WTC11 (cell line): ENCODE data around the gene TMEM258. TPM values are rescaled to one million over a fixed set of nuclear protein-coding genes. Genes with fewer than 3 reads are reported as not detected.
A peak's percentile ranks its signal among the peaks of the same experiment; 100 is the strongest.

Experiments used
- ATAC-seq: fragments of 200-7000 bp; cut with Tn5 transposase; 2 replicates; pipeline ENCODE4 v1.10.0; 2021; ENCODE audit warnings: mild to moderate bottlenecking, moderate library complexity
- Bru-seq: library from RNA; stranded (reverse); fragments of 400-500 nt; gene quantifications from one replicate; lab custom pipeline; 2021; lab: Mats Ljungman, UMichigan
- CTCF ChIA-PET: fragments of 300-600 bp; sonication (Branson Sonifier 250); formaldehyde crosslinking; loops from one replicate; lab custom pipeline; 2021; ENCODE audit warnings: antibody characterized with exemption; lab: Charles Lee
- POLR2A ChIA-PET: fragments of 350-600 bp; sonication (Branson Sonifier 250); formaldehyde crosslinking; loops from one replicate; lab custom pipeline; 2021; ENCODE audit warnings: antibody characterized with exemption; lab: Charles Lee
- DNase-seq: peaks from one replicate; pipeline ENCODE4 v3.0.0; 2021; ENCODE audit warnings: low spot score
- H3K27ac Mint-ChIP-seq: 2 replicates; pipeline ENCODE4 v1.8.0; 2021; ENCODE audit warnings: mixed read lengths
- H3K27me3 Mint-ChIP-seq: 2 replicates; pipeline ENCODE4 v1.8.0; 2021; ENCODE audit warnings: low read depth, mild to moderate bottlenecking, moderate library complexity, mixed read lengths
- H3K36me3 Mint-ChIP-seq: 2 replicates; pipeline ENCODE4 v1.8.0; 2021; ENCODE audit warnings: mixed read lengths
- H3K4me1 Mint-ChIP-seq: 2 replicates; pipeline ENCODE4 v1.8.0; 2022; ENCODE audit warnings: mixed read lengths
- H3K4me3 Mint-ChIP-seq: 2 replicates; pipeline ENCODE4 v1.8.0; 2021; ENCODE audit warnings: mild to moderate bottlenecking, moderate library complexity, mixed read lengths
- H3K9me3 Mint-ChIP-seq: 2 replicates; pipeline ENCODE4 v1.8.0; 2021; ENCODE audit warnings: mixed read lengths
- ATF2 ChIP-seq: sonication (generic); formaldehyde crosslinking; IDR thresholded peaks from 2 replicates; pipeline ENCODE4 v1.8.1; 2022; ENCODE audit warnings: low read depth, missing genetic modification reagents, borderline replicate concordance
- CREB1 ChIP-seq: sonication (generic); formaldehyde crosslinking; IDR thresholded peaks from 2 replicates; pipeline ENCODE4 v1.8.0; 2023; ENCODE audit warnings: mild to moderate bottlenecking, missing genetic modification reagents
- ELF4 ChIP-seq: sonication (generic); formaldehyde crosslinking; IDR thresholded peaks from 2 replicates; pipeline ENCODE4 v1.8.1; 2022; ENCODE audit warnings: low read depth, mild to moderate bottlenecking, moderate library complexity, missing genetic modification reagents
- FOXJ3 ChIP-seq: sonication (generic); formaldehyde crosslinking; IDR thresholded peaks from 2 replicates; pipeline ENCODE4 v1.9.0; 2021; ENCODE audit warnings: missing genetic modification reagents, mild to moderate bottlenecking, borderline replicate concordance
- GRHL2 ChIP-seq: fragments of 250-450 bp; sonication (Bioruptor Pico); IDR thresholded peaks from 2 replicates; pipeline ENCODE4 v1.8.0; 2022; ENCODE audit warnings: mild to moderate bottlenecking, moderate library complexity; ENCODE audit not compliant: insufficient replicate concordance, severe bottlenecking
- IRF2 ChIP-seq: sonication (generic); formaldehyde crosslinking; IDR thresholded peaks from 2 replicates; pipeline ENCODE4 v1.8.0; 2022; ENCODE audit warnings: low read depth, missing genetic modification reagents, borderline replicate concordance
- MYBL2 ChIP-seq: sonication (generic); formaldehyde crosslinking; IDR thresholded peaks from 2 replicates; pipeline ENCODE4 v1.8.1; 2023; ENCODE audit warnings: mild to moderate bottlenecking, moderate library complexity, missing genetic modification reagents
- NFATC4 ChIP-seq: fragments of 250-450 bp; sonication (Bioruptor Pico); IDR thresholded peaks from 2 replicates; pipeline ENCODE4 v1.9.0; 2021; ENCODE audit warnings: mild to moderate bottlenecking
- NR1H2 ChIP-seq: sonication (generic); formaldehyde crosslinking; IDR thresholded peaks from 2 replicates; pipeline ENCODE4 v1.9.0; 2021; ENCODE audit warnings: mild to moderate bottlenecking, moderate library complexity, missing genetic modification reagents
- NR2C2 ChIP-seq: sonication (generic); formaldehyde crosslinking; IDR thresholded peaks from 2 replicates; pipeline ENCODE4 v1.8.0; 2022; ENCODE audit warnings: mild to moderate bottlenecking, missing genetic modification reagents
- NR3C1 ChIP-seq: sonication (generic); formaldehyde crosslinking; conservative IDR thresholded peaks from 2 replicates; pipeline ENCODE4 v1.8.1; 2023; ENCODE audit warnings: low read depth, mild to moderate bottlenecking, missing genetic modification reagents
- OVOL2 ChIP-seq: fragments of 250-450 bp; sonication (Bioruptor Pico); IDR thresholded peaks from 2 replicates; pipeline ENCODE4 v1.9.0; 2021; ENCODE audit warnings: mild to moderate bottlenecking, borderline replicate concordance
- RELA ChIP-seq: sonication (generic); formaldehyde crosslinking; IDR thresholded peaks from 2 replicates; pipeline ENCODE4 v1.8.1; 2022; ENCODE audit warnings: missing genetic modification reagents, mild to moderate bottlenecking, borderline replicate concordance
- RORB ChIP-seq: fragments of 250-450 bp; sonication (Bioruptor Pico); IDR thresholded peaks from 2 replicates; pipeline ENCODE4 v1.9.0; 2021; ENCODE audit warnings: mild to moderate bottlenecking
- SP1 ChIP-seq: sonication (generic); formaldehyde crosslinking; conservative IDR thresholded peaks from 2 replicates; pipeline ENCODE4 v1.8.1; 2022; ENCODE audit warnings: missing genetic modification reagents
- STAT6 ChIP-seq: sonication (generic); formaldehyde crosslinking; conservative IDR thresholded peaks from 2 replicates; pipeline ENCODE4 v1.8.1; 2023; ENCODE audit warnings: mild to moderate bottlenecking, low read depth, missing genetic modification reagents, moderate library complexity
- TEAD1 ChIP-seq: sonication (generic); formaldehyde crosslinking; IDR thresholded peaks from 2 replicates; pipeline ENCODE4 v1.8.0; 2022; ENCODE audit warnings: mild to moderate bottlenecking, missing genetic modification reagents
- TP53 ChIP-seq: sonication (generic); formaldehyde crosslinking; IDR thresholded peaks from 2 replicates; pipeline ENCODE4 v1.8.1; 2023; ENCODE audit warnings: mild to moderate bottlenecking, missing genetic modification reagents
- ZNF138 ChIP-seq: sonication (generic); formaldehyde crosslinking; conservative IDR thresholded peaks from 2 replicates; pipeline ENCODE4 v1.8.1; 2022; ENCODE audit warnings: mild to moderate bottlenecking, moderate library complexity, missing genetic modification reagents
- ZNF232 ChIP-seq: sonication (generic); formaldehyde crosslinking; IDR thresholded peaks from 2 replicates; pipeline ENCODE4 v1.8.0; 2022; ENCODE audit warnings: mild to moderate bottlenecking, missing genetic modification reagents
- ZNF263 ChIP-seq: sonication (generic); formaldehyde crosslinking; IDR thresholded peaks from 2 replicates; pipeline ENCODE4 v1.8.1; 2022; ENCODE audit warnings: low read depth, mild to moderate bottlenecking, moderate library complexity, missing genetic modification reagents
- ZNF317 ChIP-seq: sonication (generic); formaldehyde crosslinking; IDR thresholded peaks from 2 replicates; pipeline ENCODE4 v1.8.1; 2023; ENCODE audit warnings: low read depth, mild to moderate bottlenecking, moderate library complexity, missing genetic modification reagents, borderline replicate concordance
- ZNF396 ChIP-seq: fragments of 250-450 bp; sonication (Bioruptor Pico); IDR thresholded peaks from 2 replicates; pipeline ENCODE4 v1.8.0; 2021; ENCODE audit warnings: mild to moderate bottlenecking, moderate library complexity, borderline replicate concordance
- long read RNA-seq, 3 experiments: library from RNA in 1 of 3; library from capped mRNA in 1 of 3; library from polyadenylated mRNA in 1 of 3; unstranded in 2 of 3; stranded (forward) in 1 of 3; transcript quantifications; one replicate each; pipeline ENCODE4 v2.0.0, GENCODE V29; 2021
- total RNA-seq: library from RNA; stranded (reverse); gene quantifications from 3 replicates; pipeline ENCODE4 v1.2.3, GENCODE V29; 2021
- TF ChIP-seq, protein P1 (sequence below): fragments of 250-450 bp; sonication (Bioruptor Pico); conservative IDR thresholded peaks from 2 replicates; pipeline ENCODE4 v1.9.0; 2021; ENCODE audit warnings: mild to moderate bottlenecking
- TF ChIP-seq, protein P2 (sequence below): sonication (generic); formaldehyde crosslinking; IDR thresholded peaks from 2 replicates; pipeline ENCODE4 v1.8.1; 2023; ENCODE audit warnings: mild to moderate bottlenecking, moderate library complexity, missing genetic modification reagents
- TF ChIP-seq, protein P3 (sequence below): sonication (generic); formaldehyde crosslinking; IDR thresholded peaks from 2 replicates; pipeline ENCODE4 v1.8.1; 2022; ENCODE audit warnings: mild to moderate bottlenecking, missing genetic modification reagents, moderate library complexity, borderline replicate concordance

Gene TMEM258
- total RNA-seq = 175 to 192 TPM (median 190 TPM) in 3 replicates
- Bru-seq, nascent RNA = percentile 93 among the genes with signal in this experiment
- long read RNA-seq, experiment 1, transcript TMEM258-204 (4 exons, 575 nt) = major isoform, 326 of 354 reads
- long read RNA-seq, experiment 1, partial matches to known transcripts = 9 of 354 reads
- long read RNA-seq, experiment 1, other reads (novel, unspliced or antisense) = 11 of 354 reads
- long read RNA-seq, experiment 2, transcript TMEM258-204 (4 exons, 575 nt) = major isoform, 127 of 253 reads
- long read RNA-seq, experiment 2, partial matches to known transcripts = 64 of 253 reads
- long read RNA-seq, experiment 2, other reads (novel, unspliced or antisense) = 56 of 253 reads
- long read RNA-seq, experiment 3, partial matches to known transcripts = 1 of 12 reads
- long read RNA-seq, experiment 3, other reads (novel, unspliced or antisense) = 5 of 12 reads

DNA sequence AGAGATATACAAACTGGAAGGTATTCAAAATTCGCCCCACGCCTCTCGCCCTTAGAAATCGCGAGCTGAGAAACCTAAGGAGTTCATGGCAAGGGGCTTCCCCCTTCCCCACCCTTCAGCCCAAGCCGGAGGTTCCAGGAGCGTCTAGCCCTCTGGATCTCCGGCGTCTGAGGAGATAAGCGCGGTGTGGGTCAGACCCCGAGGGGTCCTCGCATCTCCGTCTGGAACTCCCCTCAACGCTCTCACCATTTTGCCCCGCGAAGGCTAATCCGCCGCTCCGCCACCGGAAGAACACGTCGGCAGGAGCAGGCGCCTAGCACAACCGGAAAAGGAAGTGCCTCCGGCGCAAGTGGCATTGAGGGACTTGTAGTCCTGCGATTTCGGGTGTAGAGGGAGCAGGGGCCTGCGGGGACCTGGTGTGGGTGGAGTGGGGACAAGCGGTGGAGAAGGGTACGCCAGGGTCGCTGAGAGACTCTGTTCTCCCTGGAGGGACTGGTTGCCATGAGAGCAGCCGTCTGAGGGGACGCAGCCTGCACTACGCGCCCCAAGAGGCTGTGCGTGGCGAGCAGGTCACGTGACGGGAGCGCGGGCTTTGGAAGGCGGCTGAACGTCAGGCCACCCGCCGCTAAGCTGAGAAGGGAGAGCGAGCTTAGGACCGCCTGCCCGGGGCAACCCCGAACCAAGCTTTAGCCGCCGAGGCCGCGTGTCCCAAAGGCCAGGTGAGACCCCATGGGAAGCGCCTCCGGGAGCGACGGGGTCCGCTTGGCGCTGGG lies at the start of gene TMEM258, which contains the start of gene FEN1:
TMEM258 (minus strand) TSS at position 290 of the 773 bp plus-strand sequence; CDS start at position 249, 41 bp downstream.
FEN1 (plus strand) TSS at position 602 of the 773 bp plus-strand sequence. CDS start 2,451 bp downstream, outside the sequence.
- Mint-ChIP-seq H3K27me3 (no peaks in the 10 kb centered on the region; the same call in 1 of the 2 replicates), H3K36me3 (peaks cover 40% of the 10 kb centered on the region)
- TF ChIP-seq RORB (CRISPR knock-in tag) (no peak), FOXJ3 (CRISPR knock-in tag) (no peak), ATF2 (CRISPR knock-in tag) (no peak), SP1 (peak; percentile 47; the same call in 1 of the 2 replicates), NR1H2 (CRISPR knock-in tag) (no peak), OVOL2 (CRISPR knock-in tag) (no peak), ZNF396 (no peak), NFATC4 (CRISPR knock-in tag) (no peak), ZNF232 (CRISPR knock-in tag) (no peak), NR3C1 (no peak), ZNF317 (CRISPR knock-in tag) (no peak), STAT6 (CRISPR knock-in tag) (no peak), ELF4 (CRISPR knock-in tag) (no peak), GRHL2 (CRISPR knock-in tag) (no peak), ZNF263 (CRISPR knock-in tag) (no peak), NR2C2 (CRISPR knock-in tag) (peak; percentile 43; the same call in 1 of the 2 replicates), CREB1 (0 out of 2 replicates have a peak, but pooled peaks have one; percentile 17), ZNF138 (CRISPR knock-in tag) (no peak), IRF2 (CRISPR knock-in tag) (no peak), TEAD1 (CRISPR knock-in tag) (no peak), RELA (CRISPR knock-in tag) (no peak), MYBL2 (no peak), TP53 (CRISPR knock-in tag) (no peak)
- TF ChIP-seq, protein P1, sequence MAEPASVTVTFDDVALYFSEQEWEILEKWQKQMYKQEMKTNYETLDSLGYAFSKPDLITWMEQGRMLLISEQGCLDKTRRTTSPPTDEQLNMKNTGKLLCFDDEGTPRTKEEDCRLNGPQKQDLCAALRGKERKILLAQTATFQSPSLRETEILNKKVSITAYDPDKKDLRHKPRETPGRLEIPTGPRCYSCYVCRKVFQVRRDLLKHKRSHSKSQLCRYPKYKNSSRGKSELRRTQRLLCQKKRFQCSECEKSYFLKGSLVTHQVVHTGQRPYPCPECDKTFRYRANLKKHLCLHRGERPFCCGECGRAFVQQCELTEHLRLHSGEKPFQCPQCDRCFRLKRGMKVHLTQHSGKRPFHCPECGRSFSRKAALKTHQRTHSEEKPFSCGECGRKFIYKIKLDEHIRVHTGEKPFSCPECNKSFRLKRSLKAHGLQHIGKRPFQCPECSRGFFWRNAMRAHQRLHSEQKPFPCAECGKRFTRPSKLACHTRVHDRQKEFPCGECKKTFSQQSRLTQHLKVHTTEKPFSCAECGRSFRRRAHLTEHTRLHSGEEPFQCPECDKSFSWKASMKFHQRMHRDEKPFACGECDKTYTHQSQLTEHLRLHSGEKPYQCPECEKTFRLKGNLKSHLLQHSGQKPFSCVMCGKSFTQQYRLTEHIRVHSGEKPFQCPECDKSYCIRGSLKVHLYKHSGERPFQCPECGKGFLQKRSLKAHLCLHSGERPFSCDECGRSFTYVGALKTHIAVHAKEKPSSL (CRISPR knock-in tag) = no peak
- TF ChIP-seq, protein P2, sequence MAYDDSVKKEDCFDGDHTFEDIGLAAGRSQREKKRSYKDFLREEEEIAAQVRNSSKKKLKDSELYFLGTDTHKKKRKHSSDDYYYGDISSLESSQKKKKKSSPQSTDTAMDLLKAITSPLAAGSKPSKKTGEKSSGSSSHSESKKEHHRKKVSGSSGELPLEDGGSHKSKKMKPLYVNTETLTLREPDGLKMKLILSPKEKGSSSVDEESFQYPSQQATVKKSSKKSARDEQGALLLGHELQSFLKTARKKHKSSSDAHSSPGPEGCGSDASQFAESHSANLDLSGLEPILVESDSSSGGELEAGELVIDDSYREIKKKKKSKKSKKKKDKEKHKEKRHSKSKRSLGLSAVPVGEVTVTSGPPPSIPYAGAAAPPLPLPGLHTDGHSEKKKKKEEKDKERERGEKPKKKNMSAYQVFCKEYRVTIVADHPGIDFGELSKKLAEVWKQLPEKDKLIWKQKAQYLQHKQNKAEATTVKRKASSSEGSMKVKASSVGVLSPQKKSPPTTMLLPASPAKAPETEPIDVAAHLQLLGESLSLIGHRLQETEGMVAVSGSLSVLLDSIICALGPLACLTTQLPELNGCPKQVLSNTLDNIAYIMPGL = no peak
- TF ChIP-seq, protein P3, sequence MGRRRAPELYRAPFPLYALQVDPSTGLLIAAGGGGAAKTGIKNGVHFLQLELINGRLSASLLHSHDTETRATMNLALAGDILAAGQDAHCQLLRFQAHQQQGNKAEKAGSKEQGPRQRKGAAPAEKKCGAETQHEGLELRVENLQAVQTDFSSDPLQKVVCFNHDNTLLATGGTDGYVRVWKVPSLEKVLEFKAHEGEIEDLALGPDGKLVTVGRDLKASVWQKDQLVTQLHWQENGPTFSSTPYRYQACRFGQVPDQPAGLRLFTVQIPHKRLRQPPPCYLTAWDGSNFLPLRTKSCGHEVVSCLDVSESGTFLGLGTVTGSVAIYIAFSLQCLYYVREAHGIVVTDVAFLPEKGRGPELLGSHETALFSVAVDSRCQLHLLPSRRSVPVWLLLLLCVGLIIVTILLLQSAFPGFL = no peak

More for the DNA sequence above, at the start of gene TMEM258, which contains the start of gene FEN1:
- peaks cover 21% of the 10 kb centered on the region for H3K4me1 Mint-ChIP-seq
- H3K4me3 Mint-ChIP-seq = peak within 1 kb of the TSS; percentile 94
- DNase-seq = peak; percentile 88
- ChIA-PET CTCF (interaction anchor here (0.6 to 7.1 kb wide), 11 partner anchors 10 to 315 kb away, joined by 3 to 175 read pairs (median 3); no protein-coding TSS in a partner anchor), POLR2A (interaction anchor here (0.7 to 2.3 kb wide), 5 partner anchors 9 to 41 kb away, joined by 3 to 18 read pairs (median 3); partner anchors contain the start of gene FADS1)
- peak; percentile 77 for ATAC-seq
- peak within 1 kb of the TSS; percentile 100 for H3K27ac Mint-ChIP-seq
- H3K9me3 Mint-ChIP-seq = no peaks in the 10 kb centered on the region
